Dermis blood vessel endothelial cell (primary cell): Measurements from ENCODE around the gene ATP2A2. TPM values are rescaled to one million over a fixed set of nuclear protein-coding genes. Genes with fewer than 3 reads are reported as not detected.
"Not testable (repeated sequence)": the region's sequence is repeated elsewhere in the genome, so short reads cannot be mapped to it uniquely, and the experiment has no call there.

ENCODE experiments used
- DNase-seq: peaks from one replicate; pipeline ENCODE4 v3.0.0; 2010
- total RNA-seq: library from RNA; depleted of rRNA; stranded (reverse); fragments of >200 nt; gene quantifications from 2 replicates; pipeline ENCODE4 v1.2.3, GENCODE V29; 2014

Gene ATP2A2
- total RNA-seq, 1 donor from 2014 or later, result 84.6 TPM

DNA sequence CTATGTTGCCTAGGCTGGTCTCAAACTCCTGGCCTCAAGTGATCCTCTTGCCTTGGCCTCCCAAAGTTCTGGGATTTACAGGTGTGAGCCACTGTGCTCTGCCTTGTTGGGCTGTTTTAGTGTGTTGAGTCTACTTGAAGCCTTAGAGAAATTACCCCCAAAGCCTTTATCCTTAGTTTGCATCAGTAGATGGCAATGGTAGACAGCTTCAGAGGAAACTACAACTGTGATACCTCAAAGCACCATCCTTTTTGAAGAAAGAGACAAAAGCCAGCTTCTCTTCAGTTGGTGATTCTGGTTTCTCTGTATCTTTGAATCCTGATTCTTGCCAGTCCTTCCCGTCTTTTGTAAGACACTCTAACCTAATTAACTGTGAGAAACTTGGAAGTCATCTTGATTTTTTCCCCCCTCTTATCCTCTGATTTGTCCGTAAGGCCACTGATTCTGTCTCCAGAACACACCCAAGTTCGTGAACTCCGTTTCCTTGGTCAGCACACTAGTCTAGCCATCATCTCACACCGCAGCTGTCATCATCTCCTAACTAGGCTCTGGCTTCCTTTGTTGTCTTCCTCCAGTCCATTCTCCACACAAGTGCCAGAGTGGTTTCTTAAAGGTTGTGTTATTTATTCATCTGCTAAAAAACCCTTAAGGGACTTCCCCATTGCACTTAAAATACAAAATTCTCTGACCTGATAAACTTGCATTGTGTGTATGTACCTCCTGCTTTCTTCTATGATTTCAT lies 20.2 kb downstream of the ATP2A2 start:
- peak; percentile 60 for DNase-seq

DNA sequence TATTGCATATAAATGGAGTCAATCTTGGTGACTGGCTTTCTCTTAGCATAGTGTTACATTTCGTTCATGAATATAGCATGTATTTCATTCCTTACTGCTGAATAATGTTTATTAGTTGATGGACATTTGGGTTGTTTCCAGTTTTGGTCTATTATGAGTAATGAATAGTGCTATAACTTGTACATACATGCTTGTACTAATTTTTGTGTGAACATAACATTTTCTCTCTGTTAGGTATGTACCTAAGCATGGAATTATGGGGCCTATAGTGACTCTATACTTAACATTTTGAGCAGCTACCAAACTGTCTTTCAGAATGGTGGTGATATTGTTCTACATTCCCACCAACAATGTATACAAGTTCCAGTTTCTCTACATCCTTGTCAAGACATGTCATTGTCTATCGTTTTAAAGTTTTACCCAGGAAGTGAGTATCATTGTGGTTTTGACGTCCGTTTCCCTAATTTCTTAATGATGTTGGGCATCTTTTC lies 23.1 kb downstream of the ATP2A2 start:
- DNase-seq, result peak; percentile 57

DNA sequence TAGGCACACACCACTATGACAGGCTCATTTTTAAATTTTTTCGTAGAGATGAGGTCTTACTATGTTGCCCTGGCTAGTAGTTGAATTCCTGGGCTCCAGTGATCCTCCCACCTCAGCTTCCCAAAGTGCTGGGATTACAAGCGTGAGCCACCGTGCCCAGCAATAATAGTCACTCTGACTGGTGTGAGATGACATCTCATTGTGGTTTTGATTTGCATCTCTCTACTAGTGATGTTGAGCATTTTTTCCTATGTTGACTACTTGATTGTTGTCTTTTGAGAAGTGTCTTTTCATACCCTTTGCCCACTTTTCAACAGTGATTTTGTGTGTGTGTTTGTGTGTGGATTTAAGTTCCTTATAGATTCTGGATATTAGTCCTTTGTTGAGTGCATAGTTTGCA lies 26.3 kb downstream of the ATP2A2 start:
- DNase-seq, result no peak

DNA sequence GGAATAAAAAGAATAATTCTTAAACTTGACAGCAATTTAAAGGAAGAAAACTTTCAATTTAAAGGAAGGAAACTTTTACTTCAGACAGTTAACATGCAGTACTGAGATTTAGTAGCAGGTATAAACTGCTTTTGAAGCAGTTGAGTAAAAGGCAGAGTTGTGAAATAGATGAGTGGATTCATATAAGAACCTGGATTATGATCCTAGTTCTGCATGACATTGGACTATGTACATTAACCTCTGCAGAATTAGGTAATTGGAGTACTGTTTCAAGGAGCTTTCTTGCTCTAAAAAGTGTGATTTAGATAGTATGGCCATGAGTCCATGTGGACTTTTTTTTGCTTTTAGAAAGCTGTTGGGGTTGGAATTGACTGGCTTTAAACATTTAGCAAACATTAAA lies 29.7 kb downstream of the ATP2A2 start:
- DNase-seq, result no peak

DNA sequence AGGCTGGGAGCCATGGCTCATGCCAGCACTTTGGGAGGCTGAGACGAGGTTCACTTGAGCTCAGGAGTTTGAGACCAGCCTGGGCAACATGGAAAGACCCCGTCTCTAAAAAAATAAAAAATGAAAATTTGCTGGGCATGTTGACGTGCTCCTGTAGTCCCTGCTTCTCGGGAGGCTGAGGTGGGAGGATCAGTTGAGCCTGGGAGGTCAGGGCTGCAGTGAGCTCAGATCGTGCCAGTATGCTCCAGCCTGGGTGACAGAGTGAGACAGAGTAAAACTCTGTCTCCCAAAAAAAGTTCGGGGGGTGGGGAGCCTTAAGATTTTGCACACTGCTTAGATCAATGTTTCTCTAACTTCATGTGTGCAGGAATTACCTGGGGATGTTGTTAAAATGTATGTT lies 30.9 kb downstream of the ATP2A2 start:
- DNase-seq, result no peak

DNA sequence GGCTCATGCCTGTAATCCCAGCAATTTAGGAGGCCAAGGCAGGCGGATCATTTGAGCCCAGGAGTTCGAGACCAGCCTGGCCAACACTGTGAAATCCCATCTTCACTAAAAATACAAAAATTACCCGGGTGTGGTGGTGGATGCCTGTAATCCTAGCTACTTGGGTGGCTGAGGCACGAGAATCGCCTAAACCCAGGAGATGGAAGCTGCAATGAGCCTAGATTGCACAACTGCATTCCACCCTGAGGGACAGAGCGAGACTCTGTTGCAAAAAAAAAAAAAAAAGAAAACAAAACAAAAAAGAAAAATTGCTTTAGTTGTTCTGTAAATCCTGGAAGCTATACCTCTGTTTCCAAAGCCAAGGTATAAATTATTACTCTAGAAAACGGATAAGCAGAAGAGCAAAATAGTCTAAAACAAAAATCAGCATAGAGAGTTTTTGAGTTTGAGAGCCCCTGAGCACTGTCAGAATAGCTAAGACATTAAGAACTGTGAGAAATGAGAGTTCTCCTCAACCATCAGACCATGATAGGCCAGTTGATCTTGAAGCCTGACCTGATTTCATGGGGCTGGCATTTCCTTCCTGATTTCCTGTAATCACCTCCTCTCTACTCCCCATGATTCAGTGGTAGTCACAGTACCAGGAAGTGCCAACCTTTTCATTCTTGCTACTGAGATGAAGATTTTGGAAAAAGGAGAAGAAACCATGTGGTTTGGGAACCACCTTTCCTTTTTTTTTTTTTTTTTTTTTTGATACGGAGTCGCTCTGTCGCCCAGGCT lies 31.7 kb downstream of the ATP2A2 start:
- DNase-seq, result peak; percentile 87

DNA sequence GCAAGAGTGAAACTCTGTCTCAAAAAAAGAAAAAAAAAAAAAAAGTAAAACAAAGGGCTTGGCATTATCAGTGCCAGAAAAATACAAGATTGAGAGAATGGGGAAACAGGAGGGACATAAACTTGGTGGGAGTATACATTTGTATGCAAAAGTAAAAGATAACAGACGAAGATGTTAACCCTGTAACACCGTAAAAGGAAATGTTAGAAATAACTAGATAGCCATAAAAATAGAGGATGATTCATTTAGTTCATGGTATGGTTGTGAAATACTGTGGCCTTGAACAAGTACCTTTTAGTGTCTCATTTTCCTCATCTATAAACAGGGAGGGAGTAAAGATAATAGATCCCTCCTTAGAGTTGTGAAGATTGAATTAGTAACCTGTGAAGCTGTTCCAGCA lies 33.3 kb downstream of the ATP2A2 start:
- peak; percentile 41 for DNase-seq

DNA sequence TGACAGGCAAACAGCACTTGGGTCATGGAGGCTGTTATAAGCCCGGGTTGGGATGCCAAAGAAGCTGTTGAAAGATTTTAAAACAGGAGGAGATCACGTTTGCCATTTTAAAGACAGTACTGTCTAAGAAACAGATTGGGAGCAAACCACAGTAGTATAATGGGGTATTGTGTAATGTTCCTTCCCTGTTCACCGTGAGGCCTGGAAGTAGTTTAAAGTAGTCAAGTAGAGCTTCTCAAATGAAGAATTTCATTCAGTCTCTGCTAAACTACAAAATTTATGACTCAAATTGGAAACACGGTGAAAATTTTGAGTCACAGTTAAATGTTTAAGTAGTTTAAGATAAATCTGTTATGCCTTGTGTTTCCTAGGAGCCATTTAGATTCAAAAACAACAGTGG lies 35.8 kb downstream of the ATP2A2 start:
- DNase-seq, result no peak

DNA sequence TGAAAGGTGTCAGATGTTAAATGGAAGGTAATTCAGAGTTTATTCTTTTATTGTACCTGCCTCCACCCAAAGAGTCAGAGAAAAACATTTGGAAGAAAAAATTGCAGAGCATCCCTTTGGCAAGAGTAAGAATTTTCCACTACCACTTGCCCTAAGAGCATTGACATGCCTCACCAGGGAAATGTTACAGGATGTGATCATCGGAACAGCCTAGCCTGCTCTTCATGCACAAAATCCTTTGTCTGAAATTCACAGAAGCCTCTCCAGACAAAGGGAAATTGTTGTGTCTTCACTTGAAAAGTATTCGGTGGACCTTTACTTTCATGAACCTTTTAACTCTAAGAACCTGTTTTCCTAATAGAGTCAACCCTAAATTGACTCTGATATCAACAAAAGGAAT lies 36.9 kb downstream of the ATP2A2 start:
- peak; percentile 84 for DNase-seq

DNA sequence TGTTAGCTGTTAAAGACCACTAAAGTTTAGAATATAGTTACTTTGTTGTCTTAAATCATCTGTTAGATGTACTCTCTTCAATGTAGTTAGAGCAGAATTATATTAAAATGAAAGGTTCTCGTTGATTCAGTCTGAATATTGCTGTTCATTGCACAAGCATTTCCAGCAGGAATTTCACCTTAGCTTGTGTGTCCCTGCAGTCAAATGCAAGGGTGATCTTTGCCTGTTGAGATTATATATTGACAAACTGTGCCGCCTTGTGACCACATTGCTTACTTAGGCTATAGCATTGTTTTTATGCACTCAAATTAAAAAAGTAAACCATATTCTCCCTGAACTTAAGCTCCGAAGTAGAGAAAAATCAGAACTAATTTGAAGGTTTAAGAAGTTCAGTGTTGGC lies 39.5 kb downstream of the ATP2A2 start:
- DNase-seq, result no peak

DNA sequence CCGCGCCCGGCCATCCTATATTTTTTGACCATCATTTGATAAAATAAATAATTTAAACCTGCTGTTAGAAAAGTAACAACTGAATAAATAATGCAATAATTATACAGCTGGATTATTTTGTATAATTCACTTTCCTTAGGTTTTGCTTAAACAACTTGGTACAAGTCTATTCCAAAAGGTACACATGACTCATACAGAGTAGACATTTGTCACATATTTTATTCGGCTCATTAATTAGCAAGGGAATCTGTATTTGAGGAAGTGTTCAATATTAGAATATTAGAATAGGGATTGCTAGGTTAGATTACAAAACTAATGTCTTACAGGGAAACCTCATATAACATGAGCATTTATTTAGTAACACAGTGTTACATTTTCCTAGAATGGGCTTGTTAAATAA lies 48.7 kb downstream of the ATP2A2 start:
- DNase-seq, result no peak

DNA sequence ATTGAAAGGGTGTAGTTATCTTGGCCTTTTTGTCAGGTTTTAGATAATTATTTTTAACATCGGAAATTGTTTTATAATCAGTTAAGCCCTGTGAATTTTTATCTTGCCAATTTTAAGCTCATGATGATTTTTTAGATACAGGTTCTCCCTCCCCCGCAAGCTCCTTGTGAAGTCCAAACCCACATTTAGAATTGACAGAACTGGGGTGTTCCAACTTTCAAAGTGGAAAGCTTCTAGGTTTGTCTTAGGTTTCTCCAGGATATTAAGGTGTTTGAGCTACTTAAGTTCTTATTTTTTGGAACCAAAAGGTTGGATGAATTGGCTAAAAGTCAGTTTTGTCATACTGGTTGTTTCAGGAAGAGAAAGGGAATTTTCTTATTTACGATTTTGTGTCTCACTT lies 49.1 kb downstream of the ATP2A2 start:
- no peak for DNase-seq

DNA sequence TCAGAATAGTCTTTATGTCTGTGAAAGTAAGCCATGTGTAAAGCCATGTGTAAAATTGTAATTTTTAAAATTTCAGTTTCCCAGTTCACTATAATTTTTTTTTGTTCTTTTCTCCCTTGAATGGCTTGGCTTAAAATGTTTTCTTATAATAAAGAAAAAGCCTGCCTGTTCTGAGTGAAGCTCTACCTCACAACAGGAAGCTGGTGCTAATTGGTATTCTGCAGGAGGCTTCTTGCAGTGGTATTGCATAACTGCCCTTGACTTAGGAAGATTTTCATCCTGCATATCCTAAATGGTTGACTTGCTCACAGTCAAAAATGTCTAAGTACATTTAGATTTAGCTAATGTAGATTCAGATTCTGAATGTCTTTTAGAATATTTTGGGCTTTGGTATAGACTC lies 49.5 kb downstream of the ATP2A2 start:
- no peak for DNase-seq

DNA sequence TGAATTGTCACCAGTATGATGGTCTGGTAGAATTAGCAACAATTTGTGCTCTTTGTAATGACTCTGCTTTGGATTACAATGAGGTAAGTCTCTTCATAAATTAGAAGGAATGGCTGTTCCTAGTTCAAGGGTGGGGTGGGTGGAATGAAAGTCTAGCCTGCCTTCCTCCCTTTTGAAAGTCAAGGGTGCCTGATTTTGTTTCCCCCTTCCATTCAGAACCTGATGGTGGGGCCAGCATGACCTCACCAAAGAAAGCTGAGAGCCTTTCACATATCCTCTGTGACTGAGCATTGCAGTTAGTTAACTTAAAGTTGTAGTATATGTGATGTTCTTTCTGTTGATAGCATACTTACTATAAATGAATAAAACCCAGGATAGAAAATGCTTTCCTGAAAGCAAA lies 52.2 kb downstream of the ATP2A2 start:
- no peak for DNase-seq

DNA sequence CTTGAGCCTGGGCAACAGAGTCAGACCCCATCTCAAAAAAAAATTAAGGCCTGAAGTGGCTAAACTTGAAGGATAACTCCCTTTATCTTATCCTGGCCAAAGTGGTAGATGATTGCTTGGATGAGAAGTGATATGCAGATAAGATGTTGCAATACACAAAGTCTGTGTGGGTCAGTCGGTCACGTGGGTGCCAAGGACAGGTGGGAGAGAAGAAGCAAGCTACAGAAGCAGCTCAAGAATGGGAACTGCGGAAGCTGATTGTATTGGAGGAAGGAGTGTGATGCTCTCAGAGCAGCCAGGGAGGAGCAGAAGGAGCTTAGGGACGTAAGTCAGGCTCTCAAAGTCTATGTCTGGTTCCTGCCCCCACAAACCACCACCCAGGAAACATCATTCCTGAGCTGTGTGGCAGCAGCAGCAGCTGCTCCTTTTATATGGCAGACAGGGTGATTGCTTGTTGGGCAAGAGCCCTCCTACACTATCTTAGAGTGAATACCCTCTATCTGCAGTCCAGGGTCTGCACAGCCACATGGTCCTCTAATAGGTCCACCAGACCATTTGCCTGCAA lies 54.5 kb downstream of the ATP2A2 start:
- no peak for DNase-seq

DNA sequence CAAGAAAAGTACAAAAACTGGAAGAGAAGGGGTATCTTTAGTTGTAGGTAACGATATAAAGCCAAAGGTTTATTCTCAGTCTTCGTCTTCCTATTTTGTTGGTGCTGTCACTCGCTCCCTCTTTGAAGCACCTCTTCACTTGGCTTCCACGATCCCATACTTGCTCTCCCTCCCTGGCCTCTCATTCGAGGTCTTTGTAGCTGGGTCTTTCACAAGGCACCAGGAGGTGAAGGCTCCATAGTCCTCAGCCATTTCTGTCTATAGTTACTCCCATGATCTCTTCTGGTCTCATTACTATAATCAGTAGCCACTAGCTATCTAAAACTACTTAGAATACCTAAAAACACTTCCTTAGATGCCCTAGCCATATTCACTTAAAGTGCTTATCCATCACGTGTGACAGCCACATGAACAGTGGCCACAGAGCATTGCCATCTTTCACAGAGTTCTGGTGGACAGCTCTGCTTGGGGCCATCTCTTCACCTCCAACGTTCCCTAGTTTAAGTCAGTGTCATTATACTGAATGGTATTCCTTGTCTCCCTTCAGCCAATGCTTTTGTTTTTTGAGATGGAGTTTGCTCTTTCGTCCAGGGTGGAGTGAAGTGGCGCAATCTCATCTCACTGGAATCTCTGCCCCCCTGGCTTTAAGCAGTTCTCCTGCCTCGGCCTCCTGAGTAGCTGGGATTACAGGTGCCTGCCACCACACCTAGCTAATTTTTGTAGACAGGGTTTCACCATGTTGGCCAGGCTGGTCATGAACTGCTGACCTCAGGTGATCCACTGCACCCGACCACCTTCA lies 57.1 kb downstream of the ATP2A2 start:
- no peak for DNase-seq

DNA sequence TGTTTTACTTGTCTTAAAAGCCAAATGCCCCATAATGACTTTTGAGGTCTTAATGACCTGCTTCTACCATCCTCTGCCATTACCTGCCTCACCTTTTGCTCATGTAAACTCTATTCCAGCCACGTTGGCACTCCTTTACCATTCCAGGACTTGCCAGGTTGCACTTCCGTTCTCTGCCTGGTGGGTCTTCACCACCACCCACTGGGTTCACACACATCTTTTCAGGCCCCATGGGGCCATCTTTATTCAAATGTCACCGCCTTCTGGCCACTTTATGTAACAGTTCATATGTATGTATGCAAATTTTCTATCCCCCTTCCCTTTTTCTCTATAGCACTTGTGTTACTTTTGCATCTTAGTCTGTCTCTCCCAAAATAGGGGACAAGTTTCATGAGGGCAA lies 57.7 kb downstream of the ATP2A2 start:
- DNase-seq, result peak; percentile 51

DNA sequence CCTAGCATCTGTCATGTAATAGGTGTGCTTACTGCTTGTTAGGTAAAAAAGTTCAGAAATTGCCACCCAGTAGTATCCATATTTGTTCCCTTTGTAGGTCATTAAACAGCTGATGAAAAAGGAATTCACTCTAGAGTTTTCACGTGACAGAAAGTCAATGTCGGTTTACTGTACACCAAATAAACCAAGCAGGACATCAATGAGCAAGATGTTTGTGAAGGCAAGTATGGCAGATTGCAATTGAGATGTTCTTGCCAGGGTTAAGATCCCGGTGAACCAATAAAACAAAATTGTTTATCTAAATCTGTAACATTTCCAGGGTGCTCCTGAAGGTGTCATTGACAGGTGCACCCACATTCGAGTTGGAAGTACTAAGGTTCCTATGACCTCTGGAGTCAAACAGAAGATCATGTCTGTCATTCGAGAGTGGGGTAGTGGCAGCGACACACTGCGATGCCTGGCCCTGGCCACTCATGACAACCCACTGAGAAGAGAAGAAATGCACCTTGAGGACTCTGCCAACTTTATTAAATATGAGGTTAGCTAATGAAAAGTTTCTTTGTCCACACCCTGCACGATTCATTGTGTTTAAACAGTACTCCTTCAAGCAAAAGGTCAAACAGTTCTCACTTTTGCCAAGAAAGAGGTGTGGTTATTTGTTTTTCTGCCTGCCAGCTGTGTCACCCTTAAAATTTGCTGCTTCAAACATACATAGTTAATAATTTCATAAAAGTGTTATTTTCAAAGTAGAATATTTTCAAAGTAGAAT lies 58.3 kb downstream of the ATP2A2 start:
- DNase-seq, result no peak

DNA sequence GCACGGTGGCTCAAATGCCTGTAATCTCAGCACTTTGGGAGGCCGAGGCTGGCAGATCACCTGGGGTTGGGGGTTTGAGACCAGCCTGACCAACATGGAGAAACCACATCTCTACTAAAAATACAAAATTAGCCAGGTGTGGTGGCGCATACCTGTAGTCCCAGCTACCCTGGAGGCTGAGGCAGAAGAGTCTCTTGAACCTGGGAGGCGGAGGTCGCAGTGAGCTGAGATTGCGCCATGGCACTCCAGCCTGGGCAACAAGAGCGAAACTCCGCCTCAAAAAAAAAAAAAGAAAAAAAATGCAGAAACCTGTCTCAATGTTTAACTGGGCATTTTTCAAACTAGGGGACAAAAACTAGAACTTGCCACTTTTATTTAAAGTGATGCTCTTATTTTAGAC lies 59.2 kb downstream of the ATP2A2 start:
- DNase-seq, result not testable (repeated sequence)

DNA sequence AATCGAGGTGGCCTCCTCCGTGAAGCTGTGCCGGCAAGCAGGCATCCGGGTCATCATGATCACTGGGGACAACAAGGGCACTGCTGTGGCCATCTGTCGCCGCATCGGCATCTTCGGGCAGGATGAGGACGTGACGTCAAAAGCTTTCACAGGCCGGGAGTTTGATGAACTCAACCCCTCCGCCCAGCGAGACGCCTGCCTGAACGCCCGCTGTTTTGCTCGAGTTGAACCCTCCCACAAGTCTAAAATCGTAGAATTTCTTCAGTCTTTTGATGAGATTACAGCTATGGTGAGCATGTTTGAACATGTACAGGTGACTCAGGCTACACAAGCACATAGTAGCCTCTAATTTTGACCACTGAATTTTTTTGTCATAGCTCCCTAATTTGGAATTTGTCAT lies 59.7 kb downstream of the ATP2A2 start:
- DNase-seq, result no peak

DNA sequence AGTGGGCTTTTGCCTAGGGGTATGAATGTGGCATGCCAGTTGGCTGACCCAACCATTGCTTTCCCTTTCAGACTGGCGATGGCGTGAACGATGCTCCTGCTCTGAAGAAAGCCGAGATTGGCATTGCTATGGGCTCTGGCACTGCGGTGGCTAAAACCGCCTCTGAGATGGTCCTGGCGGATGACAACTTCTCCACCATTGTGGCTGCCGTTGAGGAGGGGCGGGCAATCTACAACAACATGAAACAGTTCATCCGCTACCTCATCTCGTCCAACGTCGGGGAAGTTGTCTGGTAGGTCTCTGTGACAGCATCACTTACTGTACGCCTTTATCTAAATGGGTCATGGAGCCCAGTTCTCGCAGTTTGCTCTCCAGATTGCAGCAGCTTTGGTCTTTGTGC lies 61.1 kb downstream of the ATP2A2 start:
- DNase-seq, result no peak

DNA sequence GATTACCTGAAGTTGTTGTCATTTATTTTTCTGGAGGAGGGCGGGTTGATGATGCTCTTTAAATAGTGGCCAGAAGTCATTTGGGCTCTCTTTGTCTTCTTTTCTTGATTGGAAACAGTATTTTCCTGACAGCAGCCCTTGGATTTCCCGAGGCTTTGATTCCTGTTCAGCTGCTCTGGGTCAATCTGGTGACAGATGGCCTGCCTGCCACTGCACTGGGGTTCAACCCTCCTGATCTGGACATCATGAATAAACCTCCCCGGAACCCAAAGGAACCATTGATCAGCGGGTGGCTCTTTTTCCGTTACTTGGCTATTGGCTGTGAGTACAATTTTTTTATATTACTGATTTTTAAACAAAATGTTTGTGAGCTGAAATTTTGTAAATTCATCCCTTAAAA lies 62.1 kb downstream of the ATP2A2 start:
- no peak for DNase-seq
